ENCODE data around the gene CLIP3.

DNA sequence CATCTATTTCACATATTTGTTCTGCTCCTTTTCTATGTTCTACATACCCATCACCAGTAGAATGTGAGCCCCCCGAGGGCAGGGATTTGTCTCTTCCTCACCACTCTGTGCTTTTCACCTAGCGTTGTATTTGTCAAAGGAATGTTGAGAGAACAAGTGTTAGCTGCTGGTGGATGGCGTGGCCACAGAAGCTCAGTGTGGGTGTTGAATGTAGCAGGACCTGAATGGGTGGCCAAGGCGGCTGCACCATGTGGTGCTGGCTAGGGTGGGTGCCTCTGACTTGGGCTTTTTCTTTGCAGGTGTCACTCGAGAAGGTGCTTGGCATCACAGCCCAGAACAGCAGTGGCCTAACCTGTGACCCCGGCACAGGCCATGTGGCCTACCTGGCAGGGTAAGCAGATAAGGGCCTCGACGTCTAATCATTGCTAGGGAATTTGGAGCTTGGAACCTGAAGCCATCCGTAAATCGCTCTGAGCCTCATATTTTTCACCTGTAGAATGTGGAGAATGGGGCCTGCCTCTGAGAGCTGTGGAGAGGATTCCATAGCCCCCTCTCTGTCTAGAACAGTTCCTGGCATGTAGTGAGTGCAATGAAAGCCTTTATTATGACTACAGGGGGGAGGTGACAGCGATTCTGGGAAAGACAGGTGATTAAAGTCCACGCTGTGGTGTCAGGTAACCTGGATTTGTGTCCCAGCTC, 26.0 kb upstream of the CLIP3 start:
- TF ChIP-seq, protein P1, sequence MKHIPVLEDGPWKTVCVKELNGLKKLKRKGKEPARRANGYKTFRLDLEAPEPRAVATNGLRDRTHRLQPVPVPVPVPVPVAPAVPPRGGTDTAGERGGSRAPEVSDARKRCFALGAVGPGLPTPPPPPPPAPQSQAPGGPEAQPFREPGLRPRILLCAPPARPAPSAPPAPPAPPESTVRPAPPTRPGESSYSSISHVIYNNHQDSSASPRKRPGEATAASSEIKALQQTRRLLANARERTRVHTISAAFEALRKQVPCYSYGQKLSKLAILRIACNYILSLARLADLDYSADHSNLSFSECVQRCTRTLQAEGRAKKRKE (CRISPR knock-in tag; IDR thresholded peaks at IDR 0.05; ENCODE audit: low read depth), result no peak
- TF ChIP-seq HDAC2 (IDR thresholded peaks at IDR 0.05), result no peak
- TF ChIP-seq SMC3 (IDR thresholded peaks at IDR 0.05), result no peak
- no peak for TF ChIP-seq EP300 (IDR thresholded peaks at IDR 0.05)
- TF ChIP-seq MAZ (IDR thresholded peaks at IDR 0.05; ENCODE audit: borderline replicate concordance, low read depth, low read length), result no peak
- TF ChIP-seq CTCF (IDR thresholded peaks at IDR 0.05), result no peak
